ENCODE results near the gene CCNQ.
A peak's percentile ranks its signal among the peaks of the same experiment; 100 is the strongest.

Gene CCNQ

GRCh38 chrX:153637121-153638040, 38.4 kb upstream of the CCNQ start:
- no peak for DNase-seq (ENCODE audit: low spot score)

- no peak for DNase-seq (ENCODE audit: low spot score)
Observed at GRCh38 chrX:153636716-153637115, 37.8 kb upstream of the CCNQ start.

GRCh38 chrX:153635788-153636668, 37.1 kb upstream of the CCNQ start:
- peak; percentile 66 for DNase-seq (ENCODE audit: low spot score)

GRCh38 chrX:153635388-153635787, 36.4 kb upstream of the CCNQ start:
- DNase-seq (ENCODE audit: low spot score) = no peak

- no peak for DNase-seq (ENCODE audit: low spot score)
Observed at GRCh38 chrX:153634832-153635231, 35.9 kb upstream of the CCNQ start.

GRCh38 chrX:153634236-153634635, 35.3 kb upstream of the CCNQ start:
- DNase-seq (ENCODE audit: low spot score) = no peak

GRCh38 chrX:153633607-153634180, 34.8 kb upstream of the CCNQ start:
- DNase-seq (ENCODE audit: low spot score) = no peak

- DNase-seq (ENCODE audit: low spot score) = no peak
Observed at GRCh38 chrX:153633048-153633447, 34.1 kb upstream of the CCNQ start.

GRCh38 chrX:153632595-153632946, 33.6 kb upstream of the CCNQ start:
- DNase-seq (ENCODE audit: low spot score) = no peak

GRCh38 chrX:153631907-153632594, 33.1 kb upstream of the CCNQ start:
- no peak for DNase-seq (ENCODE audit: low spot score)

GRCh38 chrX:153631346-153631745, 32.4 kb upstream of the CCNQ start:
- DNase-seq (ENCODE audit: low spot score) = no peak

- DNase-seq (ENCODE audit: low spot score) = no peak
Observed at GRCh38 chrX:153628665-153629064, 29.7 kb upstream of the CCNQ start.

GRCh38 chrX:153628129-153628528, 29.2 kb upstream of the CCNQ start:
- DNase-seq (ENCODE audit: low spot score) = no peak

GRCh38 chrX:153627675-153628111, 28.8 kb upstream of the CCNQ start:
- no peak for DNase-seq (ENCODE audit: low spot score)

- DNase-seq (ENCODE audit: low spot score) = no peak
Observed at GRCh38 chrX:153626863-153627674, 28.1 kb upstream of the CCNQ start.

- no peak for DNase-seq (ENCODE audit: low spot score)
Observed at GRCh38 chrX:153626025-153626633, 27.2 kb upstream of the CCNQ start.

- DNase-seq (ENCODE audit: low spot score) = no peak
Observed at GRCh38 chrX:153625271-153626024, 26.5 kb upstream of the CCNQ start.

- DNase-seq (ENCODE audit: low spot score) = no peak
Observed at GRCh38 chrX:153624196-153625091, 25.5 kb upstream of the CCNQ start.

Measured in HuH-7.5 (cell line).